NCI-H1436 (cell line): ENCODE measurements around the gene NOL12.
"Not testable (repeated sequence)": the region's sequence is repeated elsewhere in the genome, so short reads cannot be mapped to it uniquely, and the experiment has no call there.

Experiments used
- DNase-seq: peaks from one replicate; lab custom pipeline; 2025; lab: John Stamatoyannopoulos, UW

Gene NOL12

GRCh38 chr22:37686002-37686982 lies at the start of gene NOL12:
TSS of gene NOL12 (plus strand) at chr22:37686343. CDS start at chr22:37686393, 50 bp downstream.
- DNase-seq: peak; percentile 70

- no peak for DNase-seq
Measured at GRCh38 chr22:37636949-37637273, 49.2 kb upstream of the NOL12 start.

- no peak for DNase-seq
Measured at GRCh38 chr22:37638391-37639069, 47.6 kb upstream of the NOL12 start.

GRCh38 chr22:37639070-37639760 lies 46.9 kb upstream of the NOL12 start, which contains the start of gene SH3BP1:
TSS of gene SH3BP1 (plus strand) at chr22:37639669. CDS start at chr22:37639788, 119 bp downstream.
- peak; percentile 20 for DNase-seq

GRCh38 chr22:37639771-37640590 lies 46.2 kb upstream of the NOL12 start:
- no peak for DNase-seq

- DNase-seq: no peak
Measured at GRCh38 chr22:37640591-37641560, 45.3 kb upstream of the NOL12 start.

- no peak for DNase-seq
Measured at GRCh38 chr22:37641561-37641949, 44.6 kb upstream of the NOL12 start.

GRCh38 chr22:37643225-37643847 lies 42.8 kb upstream of the NOL12 start:
- peak; percentile 71 for DNase-seq

GRCh38 chr22:37647317-37647716 lies 38.8 kb upstream of the NOL12 start:
- DNase-seq: no peak

- no peak for DNase-seq
Measured at GRCh38 chr22:37647928-37648327, 38.2 kb upstream of the NOL12 start.

- no peak for DNase-seq
Measured at GRCh38 chr22:37650463-37651136, 35.5 kb upstream of the NOL12 start.

GRCh38 chr22:37654563-37655251 lies 31.4 kb upstream of the NOL12 start:
- no peak for DNase-seq

GRCh38 chr22:37655252-37655563 lies 30.9 kb upstream of the NOL12 start:
- DNase-seq: no peak

GRCh38 chr22:37656583-37656982 lies 29.6 kb upstream of the NOL12 start:
- DNase-seq: not testable (repeated sequence)

GRCh38 chr22:37657590-37658132 lies 28.5 kb upstream of the NOL12 start:
- no peak for DNase-seq

- peak; percentile 99 for DNase-seq
Measured at GRCh38 chr22:37658133-37659065, 27.7 kb upstream of the NOL12 start, which contains the start of gene PDXP. TSS of gene PDXP (plus strand) at chr22:37658723. CDS start at chr22:37658783, 60 bp downstream.
